ENCODE data around the gene TRAIP. TPM values are rescaled to one million over a fixed set of nuclear protein-coding genes. Genes with fewer than 3 reads are reported as not detected.

Gene TRAIP
- total RNA-seq, 1 experiment from 2014 or later = 18.5 TPM

DNA sequence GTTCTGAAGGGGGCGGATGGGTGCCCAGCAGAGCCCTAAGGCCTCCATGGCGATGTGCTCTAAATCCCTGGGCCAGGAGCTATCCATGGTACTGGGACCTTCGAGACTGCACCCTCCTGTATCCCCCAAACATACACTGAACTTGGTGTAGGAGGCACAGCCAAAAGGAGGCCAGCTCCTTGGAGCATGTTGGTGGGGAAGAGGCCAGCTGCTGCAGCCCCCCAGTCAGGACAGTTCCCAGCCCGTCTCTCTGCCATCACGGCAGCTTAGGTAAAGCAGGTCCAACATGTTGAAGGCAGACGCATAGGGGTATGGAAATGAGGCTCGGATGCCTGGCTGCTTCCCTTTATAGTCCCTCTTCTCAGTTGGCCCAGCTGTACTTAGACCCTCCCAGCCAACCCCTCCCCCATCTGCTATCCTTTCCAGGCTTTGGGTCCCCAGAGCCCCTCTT is 11.5 kb upstream of the TRAIP start:
- POLR2A ChIA-PET = no interaction called here
- no peaks in the 10 kb centered on the region for H3K36me3 ChIP-seq (ENCODE audit: control insufficient read depth, insufficient read depth, low read length)
- intact Hi-C loops (cut with micrococcal nuclease; ENCODE audit: unreplicated experiment) = no loop called here
- no peaks in the 10 kb centered on the region for H3K4me1 ChIP-seq (ENCODE audit: control insufficient read depth, insufficient read depth, low read length)
- no peak overlapping the region for H3K4me3 ChIP-seq (ENCODE audit: low read depth in 2 of 2, low read length in 2 of 2)
- no peak for ATAC-seq
- no TSS peak for BruUV-seq (replicated peaks)
- H3K27ac ChIP-seq (ENCODE audit: low read length) = no peak overlapping the region
- DNase-seq (ENCODE audit: low read depth, low spot score) = no peak
- no peaks in the 10 kb centered on the region for H3K27me3 ChIP-seq (ENCODE audit: control insufficient read depth, insufficient read depth, low read length)
- H3K9me3 ChIP-seq (ENCODE audit: control insufficient read depth, insufficient read depth, low read depth, low read length) = no peaks in the 10 kb centered on the region
- TF ChIP-seq, protein P1, sequence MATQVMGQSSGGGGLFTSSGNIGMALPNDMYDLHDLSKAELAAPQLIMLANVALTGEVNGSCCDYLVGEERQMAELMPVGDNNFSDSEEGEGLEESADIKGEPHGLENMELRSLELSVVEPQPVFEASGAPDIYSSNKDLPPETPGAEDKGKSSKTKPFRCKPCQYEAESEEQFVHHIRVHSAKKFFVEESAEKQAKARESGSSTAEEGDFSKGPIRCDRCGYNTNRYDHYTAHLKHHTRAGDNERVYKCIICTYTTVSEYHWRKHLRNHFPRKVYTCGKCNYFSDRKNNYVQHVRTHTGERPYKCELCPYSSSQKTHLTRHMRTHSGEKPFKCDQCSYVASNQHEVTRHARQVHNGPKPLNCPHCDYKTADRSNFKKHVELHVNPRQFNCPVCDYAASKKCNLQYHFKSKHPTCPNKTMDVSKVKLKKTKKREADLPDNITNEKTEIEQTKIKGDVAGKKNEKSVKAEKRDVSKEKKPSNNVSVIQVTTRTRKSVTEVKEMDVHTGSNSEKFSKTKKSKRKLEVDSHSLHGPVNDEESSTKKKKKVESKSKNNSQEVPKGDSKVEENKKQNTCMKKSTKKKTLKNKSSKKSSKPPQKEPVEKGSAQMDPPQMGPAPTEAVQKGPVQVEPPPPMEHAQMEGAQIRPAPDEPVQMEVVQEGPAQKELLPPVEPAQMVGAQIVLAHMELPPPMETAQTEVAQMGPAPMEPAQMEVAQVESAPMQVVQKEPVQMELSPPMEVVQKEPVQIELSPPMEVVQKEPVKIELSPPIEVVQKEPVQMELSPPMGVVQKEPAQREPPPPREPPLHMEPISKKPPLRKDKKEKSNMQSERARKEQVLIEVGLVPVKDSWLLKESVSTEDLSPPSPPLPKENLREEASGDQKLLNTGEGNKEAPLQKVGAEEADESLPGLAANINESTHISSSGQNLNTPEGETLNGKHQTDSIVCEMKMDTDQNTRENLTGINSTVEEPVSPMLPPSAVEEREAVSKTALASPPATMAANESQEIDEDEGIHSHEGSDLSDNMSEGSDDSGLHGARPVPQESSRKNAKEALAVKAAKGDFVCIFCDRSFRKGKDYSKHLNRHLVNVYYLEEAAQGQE (IDR thresholded peaks at IDR 0.05; ENCODE audit: insufficient read depth in 1 of 2, low read depth in 2 of 2, low read length in 1 of 2) = peak; percentile 95 to 96
- TF ChIP-seq, protein P2, sequence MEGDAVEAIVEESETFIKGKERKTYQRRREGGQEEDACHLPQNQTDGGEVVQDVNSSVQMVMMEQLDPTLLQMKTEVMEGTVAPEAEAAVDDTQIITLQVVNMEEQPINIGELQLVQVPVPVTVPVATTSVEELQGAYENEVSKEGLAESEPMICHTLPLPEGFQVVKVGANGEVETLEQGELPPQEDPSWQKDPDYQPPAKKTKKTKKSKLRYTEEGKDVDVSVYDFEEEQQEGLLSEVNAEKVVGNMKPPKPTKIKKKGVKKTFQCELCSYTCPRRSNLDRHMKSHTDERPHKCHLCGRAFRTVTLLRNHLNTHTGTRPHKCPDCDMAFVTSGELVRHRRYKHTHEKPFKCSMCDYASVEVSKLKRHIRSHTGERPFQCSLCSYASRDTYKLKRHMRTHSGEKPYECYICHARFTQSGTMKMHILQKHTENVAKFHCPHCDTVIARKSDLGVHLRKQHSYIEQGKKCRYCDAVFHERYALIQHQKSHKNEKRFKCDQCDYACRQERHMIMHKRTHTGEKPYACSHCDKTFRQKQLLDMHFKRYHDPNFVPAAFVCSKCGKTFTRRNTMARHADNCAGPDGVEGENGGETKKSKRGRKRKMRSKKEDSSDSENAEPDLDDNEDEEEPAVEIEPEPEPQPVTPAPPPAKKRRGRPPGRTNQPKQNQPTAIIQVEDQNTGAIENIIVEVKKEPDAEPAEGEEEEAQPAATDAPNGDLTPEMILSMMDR (IDR thresholded peaks at IDR 0.05) = no peak
- CTCF ChIA-PET = interaction anchor here (0.6 kb wide), 1 partner anchor 99 kb away, joined by 4 read pairs; no protein-coding TSS in a partner anchor
- in situ Hi-C loops (cut with HindIII; ENCODE audit: low pct_unique_long_range_greater_than_20kb, low sequenced_read_pairs) = no loop called here

DNA sequence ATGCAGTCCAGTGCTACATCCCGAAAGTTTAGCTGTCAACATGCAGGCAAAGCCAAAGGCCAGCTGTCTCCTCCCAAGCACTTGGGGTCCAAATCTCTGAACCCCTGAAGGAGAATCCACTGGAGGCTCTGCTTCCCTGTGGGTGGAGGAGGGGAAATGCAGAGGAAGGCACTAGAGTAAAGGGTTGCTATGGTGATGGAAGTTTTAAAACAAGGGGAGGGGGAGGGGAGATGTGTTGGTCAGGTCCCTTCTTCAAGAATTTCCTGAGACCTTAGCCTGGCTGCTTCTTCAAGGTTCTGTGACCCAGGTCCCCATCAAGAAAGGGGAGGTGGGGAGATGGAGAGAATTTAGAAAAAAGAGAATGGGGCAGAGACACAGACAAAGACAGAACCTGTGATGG is 11.0 kb upstream of the TRAIP start:
- CTCF ChIA-PET = interaction anchor here (0.6 kb wide), 1 partner anchor 99 kb away, joined by 4 read pairs; no protein-coding TSS in a partner anchor

More for the DNA sequence above, 11.0 kb upstream of the TRAIP start:
- Histone ChIP-seq H3K27me3 (ENCODE audit: control insufficient read depth, insufficient read depth, low read length) (no peaks in the 10 kb centered on the region), H3K27ac (ENCODE audit: low read length) (no peak overlapping the region), H3K4me3 (ENCODE audit: low read depth in 2 of 2, low read length in 2 of 2) (no peak overlapping the region), H3K9me3 (ENCODE audit: control insufficient read depth, insufficient read depth, low read depth, low read length) (no peaks in the 10 kb centered on the region), H3K36me3 (ENCODE audit: control insufficient read depth, insufficient read depth, low read length) (no peaks in the 10 kb centered on the region), H3K4me1 (ENCODE audit: control insufficient read depth, insufficient read depth, low read length) (no peaks in the 10 kb centered on the region)
- POLR2A ChIA-PET = no interaction called here
- in situ Hi-C loops (cut with HindIII; ENCODE audit: low pct_unique_long_range_greater_than_20kb, low sequenced_read_pairs) (no loop called here), intact Hi-C loops (cut with micrococcal nuclease; ENCODE audit: unreplicated experiment) (no loop called here)
- no peak for DNase-seq (ENCODE audit: low read depth, low spot score)
- TF ChIP-seq, protein P1 (IDR thresholded peaks at IDR 0.05; ENCODE audit: insufficient read depth in 1 of 2, low read depth in 2 of 2, low read length in 1 of 2) = no peak
- TF ChIP-seq SIN3A (IDR thresholded peaks at IDR 0.05; ENCODE audit: borderline replicate concordance, insufficient read depth, low read depth, low read length) (no peak), POLR2AphosphoS5 (IDR thresholded peaks at IDR 0.05; ENCODE audit: low read depth, low read length) (no peak), TCF7L2 (IDR thresholded peaks at IDR 0.05; ENCODE audit: low read depth, low read length) (no peak)
- TF ChIP-seq, protein P2 (IDR thresholded peaks at IDR 0.05) = no peak
- no TSS peak for BruUV-seq (replicated peaks)
- ATAC-seq = no peak

All from Panc1 (cell line).